ENCODE measurements around the gene KIF3C.
"Not testable (repeated sequence)": the region's sequence is repeated elsewhere in the genome, so short reads cannot be mapped to it uniquely, and the experiment has no call there.

KIF3C gene

GRCh38 chr2:25920336-25920735 lies 62.0 kb downstream of the KIF3C start:
- intact Hi-C loops (cut with DNase I; ENCODE audit: low total_unique reads), result no loop called here
- H3K36me3 ChIP-seq, result no peaks in the 10 kb centered on the region
- TF ChIP-seq CTCF (IDR thresholded peaks at IDR 0.05), result no peak
- no peaks in the 10 kb centered on the region for H3K9me3 ChIP-seq
- H3K27me3 ChIP-seq, result peaks cover 0 to 8% of the 10 kb centered on the region in 2 donors
- H3K4me1 ChIP-seq, result no peaks in the 10 kb centered on the region
- no peak overlapping the region for H3K27ac ChIP-seq
- H3K4me3 ChIP-seq, result no peak overlapping the region
- DNase-seq, result no peak

GRCh38 chr2:25917832-25918231 lies 64.5 kb downstream of the KIF3C start:
- Histone ChIP-seq H3K9me3 (no peaks in the 10 kb centered on the region), H3K27me3 (peaks cover 0 to 9% of the 10 kb centered on the region in 2 donors), H3K36me3 (no peaks in the 10 kb centered on the region), H3K4me3 (no peak overlapping the region), H3K4me1 (no peaks in the 10 kb centered on the region), H3K27ac (no peak overlapping the region)
- intact Hi-C loops (cut with DNase I; ENCODE audit: low total_unique reads), result no loop called here
- no peak for DNase-seq
- TF ChIP-seq CTCF (IDR thresholded peaks at IDR 0.05), result no peak

GRCh38 chr2:25917411-25917810 lies 64.9 kb downstream of the KIF3C start:
- intact Hi-C loops (cut with DNase I; ENCODE audit: low total_unique reads); DNase-seq; H3K27ac ChIP-seq; H3K4me3 ChIP-seq; H3K4me1 ChIP-seq; H3K27me3 ChIP-seq; H3K9me3 ChIP-seq; H3K36me3 ChIP-seq: not testable (repeated sequence)

GRCh38 chr2:25915944-25916772 lies 66.1 kb downstream of the KIF3C start:
- H3K36me3 ChIP-seq; intact Hi-C loops (cut with DNase I; ENCODE audit: low total_unique reads); H3K9me3 ChIP-seq; H3K27ac ChIP-seq; H3K27me3 ChIP-seq; H3K4me3 ChIP-seq; DNase-seq; H3K4me1 ChIP-seq: not testable (repeated sequence)

GRCh38 chr2:25915411-25915810 lies 66.9 kb downstream of the KIF3C start:
- intact Hi-C loops (cut with DNase I; ENCODE audit: low total_unique reads); H3K4me1 ChIP-seq; DNase-seq: not testable (repeated sequence)

GRCh38 chr2:25913696-25913973 lies 68.7 kb downstream of the KIF3C start:
- H3K9me3 ChIP-seq; H3K27me3 ChIP-seq; intact Hi-C loops (cut with DNase I; ENCODE audit: low total_unique reads); DNase-seq; H3K4me3 ChIP-seq; H3K36me3 ChIP-seq; H3K27ac ChIP-seq; H3K4me1 ChIP-seq: not testable (repeated sequence)

More at GRCh38 chr2:25915411-25915810, 66.9 kb downstream of the KIF3C start:
- H3K27me3 ChIP-seq, H3K9me3 ChIP-seq, H3K36me3 ChIP-seq, H3K27ac ChIP-seq, H3K4me3 ChIP-seq: not testable (repeated sequence)

GRCh38 chr2:25912851-25913695 lies 69.2 kb downstream of the KIF3C start:
- TF ChIP-seq CTCF (IDR thresholded peaks at IDR 0.05), result no peak
- intact Hi-C loops (cut with DNase I; ENCODE audit: low total_unique reads), result no loop called here
- H3K9me3 ChIP-seq, result no peaks in the 10 kb centered on the region
- peaks cover 0 to 4% of the 10 kb centered on the region in 2 donors for H3K27me3 ChIP-seq
- H3K4me3 ChIP-seq, result no peak overlapping the region
- DNase-seq, result no peak
- H3K27ac ChIP-seq, result no peak overlapping the region
- no peaks in the 10 kb centered on the region for H3K36me3 ChIP-seq
- H3K4me1 ChIP-seq, result no peaks in the 10 kb centered on the region

- H3K9me3 ChIP-seq; H3K4me1 ChIP-seq; H3K36me3 ChIP-seq; H3K27me3 ChIP-seq; H3K27ac ChIP-seq; DNase-seq; intact Hi-C loops (cut with DNase I; ENCODE audit: low total_unique reads); H3K4me3 ChIP-seq: not testable (repeated sequence)
These were observed 72.7 kb downstream of the KIF3C start for GRCh38 chr2:25909574-25909973.
